ENCODE results near the gene VIPR1.

Gene VIPR1

DNA sequence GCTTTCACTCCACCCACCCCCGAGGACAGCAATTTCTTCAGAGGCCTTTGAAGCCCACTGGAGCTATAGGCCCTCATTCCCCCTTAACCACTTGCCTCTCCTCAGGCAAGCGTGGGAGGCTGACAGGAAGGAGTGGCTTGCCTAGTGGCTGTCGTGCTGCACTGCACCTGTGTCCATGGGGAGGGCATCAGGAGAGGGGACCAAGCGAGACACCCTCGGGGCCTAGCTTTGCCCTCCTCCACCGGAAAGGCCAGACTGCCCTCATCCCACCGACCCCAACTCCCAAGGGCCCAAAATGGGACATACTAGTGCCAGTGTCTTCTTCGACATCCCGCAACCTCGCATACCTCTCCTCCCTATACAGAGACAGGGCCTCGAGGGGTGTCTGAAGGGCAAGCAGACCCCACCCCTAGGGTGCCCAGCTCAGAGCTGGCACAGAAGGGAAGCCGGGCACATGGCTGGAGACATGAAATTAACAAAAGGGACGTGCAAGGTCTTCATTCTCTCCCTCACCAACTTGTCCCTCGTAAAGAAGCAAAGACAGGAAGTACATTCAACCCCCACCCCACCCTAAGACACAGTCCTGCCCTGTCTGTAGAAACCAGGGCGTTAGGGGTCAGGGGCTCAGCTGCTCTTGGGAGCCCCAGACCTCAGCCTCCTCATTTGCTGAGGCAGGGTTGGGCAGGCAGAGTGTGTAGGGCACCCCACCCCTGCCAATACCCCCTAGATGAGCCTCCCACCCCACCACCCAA lies 24.3 kb downstream of the VIPR1 start:
- peak; percentile 68 for DNase-seq (ENCODE audit: low spot score)
- TF ChIP-seq, protein P1, sequence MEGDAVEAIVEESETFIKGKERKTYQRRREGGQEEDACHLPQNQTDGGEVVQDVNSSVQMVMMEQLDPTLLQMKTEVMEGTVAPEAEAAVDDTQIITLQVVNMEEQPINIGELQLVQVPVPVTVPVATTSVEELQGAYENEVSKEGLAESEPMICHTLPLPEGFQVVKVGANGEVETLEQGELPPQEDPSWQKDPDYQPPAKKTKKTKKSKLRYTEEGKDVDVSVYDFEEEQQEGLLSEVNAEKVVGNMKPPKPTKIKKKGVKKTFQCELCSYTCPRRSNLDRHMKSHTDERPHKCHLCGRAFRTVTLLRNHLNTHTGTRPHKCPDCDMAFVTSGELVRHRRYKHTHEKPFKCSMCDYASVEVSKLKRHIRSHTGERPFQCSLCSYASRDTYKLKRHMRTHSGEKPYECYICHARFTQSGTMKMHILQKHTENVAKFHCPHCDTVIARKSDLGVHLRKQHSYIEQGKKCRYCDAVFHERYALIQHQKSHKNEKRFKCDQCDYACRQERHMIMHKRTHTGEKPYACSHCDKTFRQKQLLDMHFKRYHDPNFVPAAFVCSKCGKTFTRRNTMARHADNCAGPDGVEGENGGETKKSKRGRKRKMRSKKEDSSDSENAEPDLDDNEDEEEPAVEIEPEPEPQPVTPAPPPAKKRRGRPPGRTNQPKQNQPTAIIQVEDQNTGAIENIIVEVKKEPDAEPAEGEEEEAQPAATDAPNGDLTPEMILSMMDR (IDR thresholded peaks at IDR 0.05; ENCODE audit: borderline replicate concordance, control extremely low read depth, extremely low read depth, insufficient read depth, missing control alignments), result no peak
- in situ Hi-C loops (cut with MboI; ENCODE audit: low sequenced_read_pairs, unreplicated experiment), result no loop called here

DNA sequence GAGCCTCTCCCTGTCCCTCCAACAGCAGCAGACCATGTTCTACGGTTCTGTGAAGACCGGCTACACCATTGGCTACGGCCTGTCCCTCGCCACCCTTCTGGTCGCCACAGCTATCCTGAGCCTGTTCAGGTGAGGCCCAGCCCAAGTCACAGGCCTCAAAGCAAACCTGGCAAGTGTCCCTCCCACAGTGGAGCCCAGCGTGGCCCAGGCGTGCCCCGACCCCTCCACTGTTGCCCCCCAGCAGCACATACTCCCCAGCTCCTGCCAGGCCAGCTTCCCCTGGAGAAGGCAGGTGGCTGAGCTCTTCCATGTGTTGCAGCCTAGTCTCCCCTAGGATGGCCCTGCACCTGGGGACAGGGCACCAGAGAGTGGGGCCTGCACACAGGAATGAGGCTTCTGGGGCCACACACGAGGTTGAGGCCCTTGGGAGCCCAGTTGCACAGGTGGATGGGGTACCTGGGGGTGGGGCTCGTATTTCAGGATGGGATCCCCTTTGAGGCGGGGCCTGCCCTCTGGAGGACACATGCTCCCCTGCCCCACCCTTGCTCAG lies 25.0 kb downstream of the VIPR1 start:
- in situ Hi-C loops (cut with MboI; ENCODE audit: low sequenced_read_pairs, unreplicated experiment), result no loop called here
- no peak for DNase-seq (ENCODE audit: low spot score)
- TF ChIP-seq, protein P1 (IDR thresholded peaks at IDR 0.05; ENCODE audit: borderline replicate concordance, control extremely low read depth, extremely low read depth, insufficient read depth, missing control alignments), result no peak

DNA sequence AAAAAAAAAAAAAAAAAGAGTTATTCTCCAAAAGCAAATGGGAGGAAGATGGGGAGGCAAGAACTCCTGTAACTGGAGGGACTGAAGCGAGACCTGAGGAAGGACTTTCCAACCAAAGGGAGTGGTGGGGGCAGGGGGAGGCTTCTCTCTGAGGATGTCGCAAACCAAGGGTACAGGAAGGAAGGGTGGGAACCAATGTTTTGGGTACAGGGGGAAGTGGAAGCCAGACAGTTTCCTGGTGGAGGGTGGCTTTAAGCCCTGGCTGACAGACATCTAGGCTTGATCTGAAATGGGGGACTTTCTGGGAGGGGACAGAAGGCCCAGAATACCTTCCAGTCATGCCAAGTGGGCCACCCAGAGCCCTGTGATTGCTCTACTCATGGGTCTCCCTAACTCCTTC lies 27.0 kb downstream of the VIPR1 start:
- TF ChIP-seq, protein P1 (IDR thresholded peaks at IDR 0.05; ENCODE audit: borderline replicate concordance, control extremely low read depth, extremely low read depth, insufficient read depth, missing control alignments), result no peak
- no peak for DNase-seq (ENCODE audit: low spot score)
- in situ Hi-C loops (cut with MboI; ENCODE audit: low sequenced_read_pairs, unreplicated experiment), result no loop called here

DNA sequence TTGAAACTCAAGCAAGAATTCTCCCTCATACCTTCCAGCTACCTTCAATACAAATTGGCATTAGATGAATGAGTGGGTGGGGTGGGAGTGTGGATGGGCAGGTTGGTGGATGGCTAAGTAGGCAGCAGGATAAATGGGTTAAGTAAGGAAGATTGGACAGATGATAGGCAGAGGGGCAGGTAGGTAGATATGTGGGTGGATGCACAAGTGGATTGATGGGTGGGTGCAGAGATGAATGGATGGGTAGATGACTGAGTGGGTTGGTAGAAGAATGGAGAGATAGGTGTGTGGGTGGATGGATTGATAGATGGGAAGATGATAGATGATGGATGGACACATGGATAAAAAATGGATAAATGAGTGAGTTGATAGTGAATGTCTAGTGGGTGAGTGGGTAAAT lies 27.6 kb downstream of the VIPR1 start:
- no peak for DNase-seq (ENCODE audit: low spot score)
- TF ChIP-seq, protein P1 (IDR thresholded peaks at IDR 0.05; ENCODE audit: borderline replicate concordance, control extremely low read depth, extremely low read depth, insufficient read depth, missing control alignments), result no peak
- in situ Hi-C loops (cut with MboI; ENCODE audit: low sequenced_read_pairs, unreplicated experiment), result loop anchor here (10.0 kb wide), 1 partner anchor 275 kb away; no protein-coding TSS in a partner anchor

DNA sequence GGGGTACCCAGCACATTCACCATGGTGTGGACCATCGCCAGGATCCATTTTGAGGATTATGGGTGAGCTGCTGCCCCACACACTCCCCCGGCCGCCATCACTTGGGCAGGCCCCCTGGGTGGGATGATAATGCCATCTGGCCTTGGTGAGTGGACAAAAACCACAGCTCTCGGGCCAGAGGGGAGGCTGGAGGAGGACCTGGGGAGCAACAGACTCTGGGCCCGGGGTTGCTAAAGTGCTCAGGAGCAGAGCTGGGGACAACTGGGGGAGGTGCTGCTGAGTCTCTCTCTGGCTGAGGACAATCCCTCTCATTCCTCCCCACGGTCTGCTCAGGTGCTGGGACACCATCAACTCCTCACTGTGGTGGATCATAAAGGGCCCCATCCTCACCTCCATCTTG lies 29.0 kb downstream of the VIPR1 start:
- in situ Hi-C loops (cut with MboI; ENCODE audit: low sequenced_read_pairs, unreplicated experiment), result loop anchor here (10.0 kb wide), 1 partner anchor 277 kb away; no protein-coding TSS in a partner anchor
- DNase-seq (ENCODE audit: low spot score), result no peak
- TF ChIP-seq, protein P1 (IDR thresholded peaks at IDR 0.05; ENCODE audit: borderline replicate concordance, control extremely low read depth, extremely low read depth, insufficient read depth, missing control alignments), result no peak

DNA sequence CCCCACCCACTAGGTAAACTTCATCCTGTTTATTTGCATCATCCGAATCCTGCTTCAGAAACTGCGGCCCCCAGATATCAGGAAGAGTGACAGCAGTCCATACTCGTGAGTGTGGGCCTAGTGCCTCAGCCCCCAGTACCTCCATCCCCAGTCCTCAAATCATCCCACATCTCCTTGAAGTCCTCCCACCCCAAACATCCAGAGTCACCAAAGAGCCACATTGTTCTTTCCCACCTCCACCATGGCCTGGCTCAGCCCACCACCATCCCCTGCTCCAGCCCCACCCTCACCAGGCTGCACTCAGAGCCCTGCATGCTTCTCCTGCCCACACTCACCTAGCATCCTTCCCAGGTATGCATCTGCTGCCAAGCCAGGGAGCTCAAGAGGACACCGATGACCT lies 29.8 kb downstream of the VIPR1 start:
- in situ Hi-C loops (cut with MboI; ENCODE audit: low sequenced_read_pairs, unreplicated experiment), result loop anchor here (10.0 kb wide), 1 partner anchor 277 kb away; no protein-coding TSS in a partner anchor

More for the DNA sequence above, 29.8 kb downstream of the VIPR1 start:
- TF ChIP-seq, protein P1 (IDR thresholded peaks at IDR 0.05; ENCODE audit: borderline replicate concordance, control extremely low read depth, extremely low read depth, insufficient read depth, missing control alignments), result no peak
- no peak for DNase-seq (ENCODE audit: low spot score)
